ENCODE data around the gene SLC17A2. TPM values are rescaled to one million over a fixed set of nuclear protein-coding genes. Genes with fewer than 3 reads are reported as not detected.
A peak's percentile ranks its signal among the peaks of the same experiment; 100 is the strongest.

The SLC17A2 gene, protein sequence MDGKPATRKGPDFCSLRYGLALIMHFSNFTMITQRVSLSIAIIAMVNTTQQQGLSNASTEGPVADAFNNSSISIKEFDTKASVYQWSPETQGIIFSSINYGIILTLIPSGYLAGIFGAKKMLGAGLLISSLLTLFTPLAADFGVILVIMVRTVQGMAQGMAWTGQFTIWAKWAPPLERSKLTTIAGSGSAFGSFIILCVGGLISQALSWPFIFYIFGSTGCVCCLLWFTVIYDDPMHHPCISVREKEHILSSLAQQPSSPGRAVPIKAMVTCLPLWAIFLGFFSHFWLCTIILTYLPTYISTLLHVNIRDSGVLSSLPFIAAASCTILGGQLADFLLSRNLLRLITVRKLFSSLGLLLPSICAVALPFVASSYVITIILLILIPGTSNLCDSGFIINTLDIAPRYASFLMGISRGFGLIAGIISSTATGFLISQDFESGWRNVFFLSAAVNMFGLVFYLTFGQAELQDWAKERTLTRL
- polyA plus RNA-seq, result not detected

- Mint-ChIP-seq H3K9me3 (peaks cover 0 to 6% (median 0%) of the 10 kb centered on the region in 6 donors), H3K27me3 (ENCODE audit: low read depth in 3 of 3) (peaks cover 0 to 4% (median 1%) of the 10 kb centered on the region in 3 donors), H3K4me3 (no peak within 1 kb of the TSS), H3K27ac (no peak within 1 kb of the TSS), H3K36me3 (no peaks in the 10 kb centered on the region), H3K4me1 (no peaks in the 10 kb centered on the region)
- no peak for DNase-seq
These were observed at the start of gene SLC17A2 for GRCh38 chr6:25930532-25931410. SLC17A2 (minus strand) TSS chr6:25930691; CDS start chr6:25925796, 4,895 bp downstream.

DNA sequence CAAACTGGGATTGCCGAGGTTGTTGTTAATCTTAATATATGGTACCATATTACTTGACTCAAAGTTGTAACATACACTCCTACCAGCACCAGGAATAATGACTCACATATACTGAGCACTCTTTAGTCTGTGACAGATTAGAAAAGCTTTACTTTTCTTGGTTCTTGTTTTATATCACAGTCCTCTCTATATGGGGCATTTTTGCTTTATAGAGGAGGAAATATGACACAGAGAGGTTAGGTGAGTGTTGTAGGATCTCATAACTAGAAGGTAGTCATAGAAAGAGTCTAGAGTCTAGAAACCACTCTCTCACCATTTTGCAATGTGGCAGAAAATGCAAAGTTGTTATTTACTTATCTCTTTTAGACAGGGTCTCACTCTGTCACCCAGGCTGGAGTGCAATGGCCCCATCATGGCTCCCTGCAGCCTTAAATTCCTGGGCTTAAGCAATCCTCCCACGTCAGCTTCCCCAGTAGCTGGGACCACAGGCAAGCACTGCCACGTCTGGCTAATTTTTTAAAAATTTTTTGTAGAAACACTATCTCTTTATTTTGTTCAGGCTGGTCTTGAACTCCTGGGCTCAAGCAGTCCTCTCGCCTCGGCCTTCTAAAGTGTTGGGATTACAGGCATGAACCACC, 45.6 kb upstream of the SLC17A2 start:
- no peak for DNase-seq
- Mint-ChIP-seq H3K4me3 (no peak overlapping the region), H3K27ac (peak overlapping the region in 1 of 6 donors; percentile 69), H3K36me3 (peaks cover 16 to 57% (median 42%) of the 10 kb centered on the region in 3 donors), H3K27me3 (ENCODE audit: low read depth in 3 of 3) (no peaks in the 10 kb centered on the region), H3K4me1 (peaks cover 9 to 33% of the 10 kb centered on the region in 2 donors), H3K9me3 (no peaks in the 10 kb centered on the region)

GRCh38 chr6:25973923-25974555, 43.5 kb upstream of the SLC17A2 start:
- DNase-seq, result no peak
- H3K36me3 Mint-ChIP-seq, result peaks cover 20 to 65% (median 53%) of the 10 kb centered on the region in 3 donors
- peaks cover 0 to 2% (median 0%) of the 10 kb centered on the region in 3 donors for H3K27me3 Mint-ChIP-seq (ENCODE audit: low read depth in 3 of 3)
- peaks cover 16 to 49% of the 10 kb centered on the region in 2 donors for H3K4me1 Mint-ChIP-seq
- no peaks in the 10 kb centered on the region for H3K9me3 Mint-ChIP-seq
- no peak overlapping the region for H3K4me3 Mint-ChIP-seq
- H3K27ac Mint-ChIP-seq, result peak overlapping the region in 3 of 6 donors; percentile 40 to 61 (median 60)

- H3K27ac Mint-ChIP-seq, result peak overlapping the region in 1 of 6 donors; percentile 19
- H3K27me3 Mint-ChIP-seq (ENCODE audit: low read depth in 3 of 3), result peaks cover 0 to 2% (median 0%) of the 10 kb centered on the region in 3 donors
- no peaks in the 10 kb centered on the region for H3K9me3 Mint-ChIP-seq
- H3K4me3 Mint-ChIP-seq, result no peak overlapping the region
- H3K36me3 Mint-ChIP-seq, result peaks cover 22 to 75% (median 62%) of the 10 kb centered on the region in 3 donors
- H3K4me1 Mint-ChIP-seq, result peaks cover 27 to 60% of the 10 kb centered on the region in 2 donors
- DNase-seq, result no peak
These were observed 42.4 kb upstream of the SLC17A2 start for GRCh38 chr6:25972902-25973301.

DNA sequence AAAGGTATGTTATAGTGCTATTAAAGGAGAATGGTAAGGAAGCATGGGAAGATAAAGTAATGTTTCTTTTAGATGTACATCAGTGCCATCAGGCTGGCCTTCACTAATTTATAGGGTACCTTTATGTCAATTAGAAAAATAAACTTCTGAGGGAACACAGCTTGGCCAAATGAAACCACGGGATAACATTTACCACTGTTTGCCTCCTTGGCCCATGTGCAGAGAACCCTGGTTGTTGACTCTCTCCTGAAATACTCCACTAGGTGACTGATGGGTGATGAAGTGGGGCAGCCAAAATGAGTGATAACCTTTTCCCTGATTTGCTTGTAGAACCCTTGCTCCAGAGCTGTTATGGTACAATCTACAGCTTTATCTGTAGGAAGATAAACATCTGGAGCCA, 41.6 kb upstream of the SLC17A2 start:
- Mint-ChIP-seq H3K36me3 (peaks cover 21 to 76% (median 65%) of the 10 kb centered on the region in 3 donors), H3K9me3 (no peaks in the 10 kb centered on the region), H3K27ac (no peak overlapping the region), H3K27me3 (ENCODE audit: low read depth in 3 of 3) (peaks cover 0 to 2% (median 0%) of the 10 kb centered on the region in 3 donors), H3K4me3 (no peak overlapping the region), H3K4me1 (peaks cover 35 to 60% of the 10 kb centered on the region in 2 donors)
- no peak for DNase-seq

DNA sequence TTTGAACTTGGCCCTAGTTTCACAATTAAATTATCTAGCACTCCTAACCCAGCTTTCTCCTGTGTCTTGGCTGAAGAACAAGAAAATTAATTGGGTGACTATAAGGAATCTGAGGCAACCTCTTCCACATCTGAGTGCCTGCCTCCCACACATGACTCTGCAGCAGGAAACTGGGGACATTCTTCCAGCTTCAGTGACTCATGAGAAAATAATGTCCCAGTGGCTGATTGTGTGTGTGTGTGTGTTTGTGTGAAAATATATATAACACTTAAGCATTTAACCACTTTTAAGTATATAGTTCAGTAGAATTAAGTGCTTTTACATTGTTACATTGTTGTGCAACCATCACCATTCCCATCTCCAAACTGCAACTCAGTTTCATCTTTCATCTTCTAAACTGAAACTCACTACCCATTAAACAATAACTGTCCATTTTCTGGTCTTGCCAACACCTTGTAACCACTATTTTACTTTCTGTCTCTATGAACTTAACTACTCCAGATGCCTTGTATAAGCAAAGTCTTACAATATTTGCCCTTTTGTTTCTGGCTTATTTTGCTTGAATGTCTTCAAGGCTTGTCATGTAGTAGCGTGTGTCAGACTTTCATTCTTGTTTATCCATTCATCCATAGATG, 40.8 kb upstream of the SLC17A2 start:
- DNase-seq, result no peak
- Mint-ChIP-seq H3K27ac (peak overlapping the region in 3 of 6 donors; percentile 9 to 44 (median 36)), H3K4me1 (peaks cover 39 to 60% of the 10 kb centered on the region in 2 donors), H3K9me3 (no peaks in the 10 kb centered on the region), H3K27me3 (ENCODE audit: low read depth in 3 of 3) (peaks cover 0 to 2% (median 0%) of the 10 kb centered on the region in 3 donors), H3K36me3 (peaks cover 21 to 77% (median 67%) of the 10 kb centered on the region in 3 donors), H3K4me3 (no peak overlapping the region)

DNA sequence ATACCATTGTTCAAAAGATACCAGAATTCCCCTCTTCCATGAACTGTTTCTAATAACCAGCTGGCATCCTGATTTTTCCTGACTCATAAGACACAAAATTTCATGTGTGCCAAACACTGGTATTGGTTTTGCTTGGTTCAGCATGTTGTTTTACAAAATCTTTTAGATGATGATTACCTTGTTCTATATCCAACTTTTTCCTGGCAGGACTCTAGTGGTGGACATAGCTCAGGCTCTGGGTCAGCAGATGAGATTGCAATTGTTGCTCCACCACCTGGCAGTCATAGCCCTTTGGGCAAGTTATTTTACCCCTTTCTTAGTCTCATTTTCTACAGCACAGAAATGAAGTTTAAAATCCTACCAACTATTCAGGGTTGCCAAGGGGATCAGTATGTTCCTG, 38.3 kb upstream of the SLC17A2 start:
- no peak for DNase-seq
- Mint-ChIP-seq H3K27me3 (ENCODE audit: low read depth in 3 of 3) (peaks cover 0 to 2% (median 0%) of the 10 kb centered on the region in 3 donors), H3K27ac (peak overlapping the region in 5 of 6 donors; percentile 15 to 74 (median 64)), H3K36me3 (peaks cover 21 to 69% (median 66%) of the 10 kb centered on the region in 3 donors), H3K9me3 (no peaks in the 10 kb centered on the region), H3K4me3 (peak overlapping the region in 4 of 5 donors; percentile 24 to 64 (median 52)), H3K4me1 (peaks cover 61 to 80% of the 10 kb centered on the region in 2 donors)

- H3K27ac Mint-ChIP-seq, result peak overlapping the region; percentile 14 to 79 (median 48)
- DNase-seq, result no peak
- peak overlapping the region; percentile 52 to 80 (median 76) for H3K4me3 Mint-ChIP-seq
- peaks cover 0 to 4% (median 0%) of the 10 kb centered on the region in 3 donors for H3K27me3 Mint-ChIP-seq (ENCODE audit: low read depth in 3 of 3)
- H3K9me3 Mint-ChIP-seq, result no peaks in the 10 kb centered on the region
- H3K4me1 Mint-ChIP-seq, result peaks cover 79 to 88% of the 10 kb centered on the region in 2 donors
- H3K36me3 Mint-ChIP-seq, result peaks cover 19 to 50% (median 49%) of the 10 kb centered on the region in 3 donors
These were observed 36.2 kb upstream of the SLC17A2 start for GRCh38 chr6:25966711-25967110.

DNA sequence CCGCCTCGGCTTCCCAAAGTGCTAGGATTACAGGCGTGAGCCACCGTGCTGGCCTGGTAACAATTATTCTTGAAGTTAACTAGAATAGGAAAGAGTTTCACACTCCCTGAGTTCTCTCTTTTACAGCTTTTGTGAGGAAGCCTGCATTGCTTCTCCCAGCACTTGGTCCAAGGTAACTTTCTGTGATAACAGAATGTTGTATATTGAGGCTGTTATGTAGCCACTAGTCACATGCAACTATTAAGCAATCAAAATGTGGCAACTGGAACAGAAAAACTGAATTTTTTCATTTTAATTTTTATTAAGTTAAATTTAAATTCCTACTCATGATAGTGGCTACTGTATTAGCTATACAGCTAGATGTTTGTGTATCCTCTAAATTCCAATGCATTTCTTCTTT, 34.6 kb upstream of the SLC17A2 start:
- Mint-ChIP-seq H3K27me3 (ENCODE audit: low read depth in 3 of 3) (peaks cover 0 to 2% (median 0%) of the 10 kb centered on the region in 3 donors), H3K36me3 (peaks cover 11 to 36% (median 34%) of the 10 kb centered on the region in 3 donors), H3K27ac (peak overlapping the region in 1 of 6 donors; percentile 45), H3K9me3 (no peaks in the 10 kb centered on the region), H3K4me1 (peaks cover 81 to 83% of the 10 kb centered on the region in 2 donors), H3K4me3 (peak overlapping the region in 3 of 5 donors; percentile 13 to 80 (median 71))
- DNase-seq, result no peak

DNA sequence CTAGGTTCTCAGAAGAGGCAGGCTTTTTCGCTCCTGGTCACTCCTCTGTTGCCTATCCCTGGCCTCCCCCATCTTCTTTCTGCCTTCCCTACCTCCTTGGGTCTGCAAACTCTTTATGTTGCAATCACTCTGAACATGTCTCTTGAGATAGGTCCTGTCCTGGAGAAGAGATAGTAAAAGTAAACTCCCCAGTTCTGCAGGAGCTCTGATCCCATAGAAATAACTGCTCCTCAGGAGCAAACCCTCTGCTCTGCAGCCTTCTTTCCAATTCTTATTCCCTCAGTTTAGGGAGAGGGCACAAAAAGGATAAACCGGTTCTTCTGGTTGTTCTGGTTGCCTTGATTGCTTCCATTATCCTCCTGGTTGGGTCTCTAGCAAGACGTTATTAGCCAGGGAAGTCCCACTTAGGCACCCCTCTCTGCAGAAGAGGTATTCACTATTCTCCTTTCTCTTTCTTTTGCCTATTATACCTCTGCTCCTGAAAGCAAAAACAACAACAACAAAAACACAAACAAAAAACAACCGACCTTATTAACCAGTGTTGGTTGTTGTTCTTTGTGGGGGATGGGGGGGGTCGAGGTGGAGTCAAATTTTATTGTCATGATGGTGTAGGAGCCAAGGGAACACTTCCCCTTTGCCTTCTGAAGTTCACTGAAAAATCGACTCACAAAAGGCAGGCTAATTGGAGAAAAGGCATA, 33.1 kb upstream of the SLC17A2 start:
- Mint-ChIP-seq H3K9me3 (no peaks in the 10 kb centered on the region), H3K4me3 (peak overlapping the region; percentile 95 to 99 (median 97)), H3K27me3 (ENCODE audit: low read depth in 3 of 3) (peaks cover 0 to 6% (median 2%) of the 10 kb centered on the region in 3 donors), H3K27ac (peak overlapping the region; percentile 90 to 99 (median 96)), H3K4me1 (peaks cover 81 to 85% of the 10 kb centered on the region in 2 donors), H3K36me3 (peaks cover 11 to 25% (median 25%) of the 10 kb centered on the region in 3 donors)
- DNase-seq, result no peak

- H3K36me3 Mint-ChIP-seq, result peaks cover 5 to 17% (median 15%) of the 10 kb centered on the region in 3 donors
- peak within 1 kb of the TSS; percentile 95 to 100 (median 99) for H3K27ac Mint-ChIP-seq
- H3K4me3 Mint-ChIP-seq, result peak within 1 kb of the TSS; percentile 95 to 99 (median 97)
- peak; percentile 78 to 83 (median 81) for DNase-seq
- H3K9me3 Mint-ChIP-seq, result no peaks in the 10 kb centered on the region
- peaks cover 2 to 6% (median 3%) of the 10 kb centered on the region in 3 donors for H3K27me3 Mint-ChIP-seq (ENCODE audit: low read depth in 3 of 3)
- H3K4me1 Mint-ChIP-seq, result peaks cover 72 to 76% of the 10 kb centered on the region in 2 donors
These were observed 31.9 kb upstream of the SLC17A2 start, which contains the start of gene TRIM38 for GRCh38 chr6:25962149-25963127. TRIM38 (plus strand) TSS chr6:25962802; CDS start chr6:25966523, 3,721 bp downstream.
